GM21786 (cell line): ENCODE results near the gene PHB1.
A peak's percentile ranks its signal among the peaks of the same experiment; 100 is the strongest.

Experiments used
- ATAC-seq: cut with Tn5 transposase; IDR thresholded peaks from one replicate; pipeline ENCODE4 v1.9.1; 2021; ENCODE audit not compliant: unreplicated experiment

The PHB1 gene

GRCh38 chr17:49414622-49415350 lies at the start of gene PHB1:
PHB1 (minus strand) TSS chr17:49414882; CDS start chr17:49413264, 1,618 bp downstream.
- peak; percentile 99 for ATAC-seq

- no peak for ATAC-seq
Measured at GRCh38 chr17:49464049-49464448, 49.4 kb upstream of the PHB1 start.

- ATAC-seq: no peak
Measured at GRCh38 chr17:49461580-49461979, 46.9 kb upstream of the PHB1 start.

- ATAC-seq: no peak
Measured at GRCh38 chr17:49460401-49460800, 45.7 kb upstream of the PHB1 start.

GRCh38 chr17:49459401-49459984 lies 44.8 kb upstream of the PHB1 start:
- ATAC-seq: no peak

GRCh38 chr17:49457564-49458535 lies 43.2 kb upstream of the PHB1 start:
- ATAC-seq: no peak

DNA sequence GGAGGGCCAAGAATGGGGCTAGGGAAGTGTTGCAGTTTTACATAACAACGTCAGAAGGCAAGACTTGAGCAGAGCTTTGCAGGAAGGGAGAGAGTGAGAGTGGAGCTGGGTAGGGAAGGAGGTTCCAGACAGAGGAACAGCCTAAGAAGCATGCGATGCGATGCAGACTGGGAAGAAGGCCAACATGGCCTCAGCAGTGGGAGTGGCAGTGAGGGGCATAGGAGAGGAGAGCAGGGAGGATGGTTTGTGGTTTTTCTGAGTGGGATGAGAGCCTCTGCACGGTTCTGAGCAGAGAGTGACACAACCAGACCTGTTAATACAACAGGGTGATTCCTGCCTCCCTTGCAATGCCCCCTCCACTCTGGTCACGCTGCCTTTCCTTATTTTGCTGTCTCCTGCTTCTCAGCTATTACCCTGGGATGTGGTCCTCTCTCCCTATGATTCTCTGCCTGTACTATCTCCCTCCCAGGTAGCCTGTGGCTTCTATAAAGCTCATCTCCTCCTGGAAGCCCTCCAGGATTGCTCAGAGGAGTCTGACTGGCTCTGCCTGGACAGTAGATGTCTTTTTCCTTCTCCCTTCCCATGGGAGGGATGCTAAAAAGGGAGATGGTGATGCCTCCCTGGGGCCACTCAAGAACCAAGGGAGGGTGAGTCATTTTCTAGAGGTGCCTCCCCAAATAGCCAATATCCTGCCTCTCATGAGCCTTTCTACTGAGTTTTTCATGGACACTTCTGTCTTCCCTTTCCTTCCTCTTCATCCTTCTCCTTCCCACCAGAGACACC lies 41.7 kb upstream of the PHB1 start:
- no peak for ATAC-seq

GRCh38 chr17:49455272-49455861 lies 40.7 kb upstream of the PHB1 start:
- ATAC-seq: no peak

DNA sequence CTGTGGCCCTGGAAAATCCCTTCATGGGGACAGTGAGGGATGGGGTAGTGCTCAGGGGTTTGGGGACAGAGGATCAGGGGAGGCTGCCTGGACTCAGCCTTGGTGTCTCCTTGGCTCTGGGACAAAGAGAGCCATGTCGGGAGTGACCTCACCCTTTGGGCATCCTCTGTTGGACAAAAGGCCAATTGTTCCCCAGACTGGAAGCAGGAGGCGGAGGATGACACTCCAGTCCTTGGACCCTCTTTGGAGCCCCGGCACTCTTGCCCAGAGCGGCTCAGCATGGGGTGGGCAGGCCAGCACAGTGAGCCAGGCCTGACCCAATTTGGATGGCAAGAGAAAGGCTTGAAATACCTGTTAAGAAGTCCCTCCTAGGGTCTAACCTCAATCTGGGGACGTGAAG lies 39.4 kb upstream of the PHB1 start:
- no peak for ATAC-seq

GRCh38 chr17:49452661-49453060 lies 38.0 kb upstream of the PHB1 start:
- ATAC-seq: no peak

DNA sequence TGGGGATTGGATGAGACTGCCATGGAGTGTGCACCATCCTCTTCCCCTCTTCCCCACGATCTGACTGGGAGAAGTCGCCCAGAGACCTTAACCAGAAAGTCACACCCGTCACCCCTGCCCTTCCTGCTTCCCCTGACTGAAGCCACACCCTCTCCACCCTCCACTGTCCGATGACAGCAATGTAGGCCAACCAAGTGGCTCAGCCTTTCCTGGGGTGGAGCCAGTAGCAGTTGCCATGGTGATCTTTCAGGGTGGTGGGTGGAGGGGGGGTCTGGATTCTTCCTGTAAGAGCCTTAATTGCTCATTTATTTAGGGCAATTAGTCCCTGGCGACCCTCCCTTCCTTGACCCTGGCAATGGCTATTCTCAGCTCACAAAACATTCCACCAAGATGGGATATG lies 37.5 kb upstream of the PHB1 start:
- no peak for ATAC-seq

DNA sequence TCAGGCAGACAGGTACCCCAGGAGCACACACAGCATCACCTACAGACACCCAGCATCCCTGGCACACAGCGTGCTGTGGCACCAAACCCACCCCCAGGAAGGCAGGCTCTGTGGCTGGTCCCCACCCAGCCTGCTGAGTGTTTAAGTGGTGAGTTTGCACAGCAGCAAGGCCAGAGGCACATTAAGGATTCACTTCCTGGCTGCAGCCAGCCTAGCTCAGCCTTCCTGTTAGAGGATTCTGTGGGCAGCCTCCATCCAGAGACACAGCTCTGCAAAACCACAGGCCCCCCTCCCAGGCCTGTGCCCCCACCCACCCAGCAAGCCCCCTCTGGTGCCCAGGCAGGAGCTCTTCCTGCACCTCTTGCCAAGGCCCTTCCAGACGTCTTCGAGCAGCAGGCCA lies 36.1 kb upstream of the PHB1 start:
- ATAC-seq: no peak

GRCh38 chr17:49450181-49450580 lies 35.5 kb upstream of the PHB1 start:
- no peak for ATAC-seq

DNA sequence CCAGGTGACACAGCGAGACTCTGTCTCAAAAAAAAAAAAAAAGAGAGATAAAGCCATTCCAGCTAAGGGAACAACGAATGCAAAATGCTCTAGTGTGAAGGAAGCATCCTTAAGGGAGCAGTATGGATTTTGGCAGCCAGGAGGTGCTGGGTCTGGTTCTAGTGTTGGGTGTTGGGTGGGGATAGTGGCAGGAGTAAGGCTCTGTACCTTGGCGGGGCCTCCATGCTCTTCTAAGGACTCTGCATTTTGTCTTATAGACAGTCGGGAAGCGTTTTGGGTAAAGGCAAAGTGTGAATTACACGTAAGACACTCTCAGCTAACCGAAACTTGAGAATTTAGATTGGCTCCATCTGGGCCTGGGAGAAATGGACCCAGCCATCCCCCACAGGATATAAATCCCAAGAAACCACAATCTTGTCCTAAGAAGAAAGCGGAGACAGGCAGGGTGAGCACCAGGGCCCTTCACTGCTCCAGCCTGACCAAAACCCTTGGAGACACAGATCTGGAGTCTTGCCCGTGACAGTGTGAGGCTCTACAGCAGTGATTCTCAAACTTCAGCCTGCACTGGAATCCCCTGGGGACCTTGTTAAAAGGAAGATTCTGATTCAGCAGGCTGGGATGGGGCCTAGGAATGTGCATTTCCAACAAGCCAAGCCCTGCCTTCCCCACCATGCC lies 33.1 kb upstream of the PHB1 start:
- ATAC-seq: no peak

DNA sequence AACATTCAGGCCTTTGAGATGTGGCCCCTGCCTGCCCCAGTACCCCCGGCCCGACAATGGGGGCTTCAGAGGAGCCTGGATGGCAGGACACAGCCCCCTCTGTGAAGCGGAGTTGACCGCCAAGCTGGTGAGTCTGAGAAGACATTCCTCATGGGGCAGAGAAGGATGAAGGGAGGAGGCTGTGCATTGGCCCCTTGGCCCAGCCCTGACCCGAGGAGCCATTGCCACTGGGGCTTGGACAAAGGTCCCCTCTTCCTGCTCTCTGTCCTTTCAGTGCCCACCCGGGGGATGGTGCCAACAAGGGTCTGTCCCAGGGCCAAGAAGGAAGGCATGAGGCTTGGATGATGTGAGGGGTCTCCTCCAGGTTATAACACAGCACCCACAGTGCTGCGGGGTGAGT lies 30.9 kb upstream of the PHB1 start:
- ATAC-seq: no peak

GRCh38 chr17:49444384-49444783 lies 29.7 kb upstream of the PHB1 start:
- no peak for ATAC-seq

GRCh38 chr17:49443862-49444261 lies 29.2 kb upstream of the PHB1 start:
- ATAC-seq: no peak

- ATAC-seq: no peak
Measured at GRCh38 chr17:49442041-49442440, 27.4 kb upstream of the PHB1 start.

DNA sequence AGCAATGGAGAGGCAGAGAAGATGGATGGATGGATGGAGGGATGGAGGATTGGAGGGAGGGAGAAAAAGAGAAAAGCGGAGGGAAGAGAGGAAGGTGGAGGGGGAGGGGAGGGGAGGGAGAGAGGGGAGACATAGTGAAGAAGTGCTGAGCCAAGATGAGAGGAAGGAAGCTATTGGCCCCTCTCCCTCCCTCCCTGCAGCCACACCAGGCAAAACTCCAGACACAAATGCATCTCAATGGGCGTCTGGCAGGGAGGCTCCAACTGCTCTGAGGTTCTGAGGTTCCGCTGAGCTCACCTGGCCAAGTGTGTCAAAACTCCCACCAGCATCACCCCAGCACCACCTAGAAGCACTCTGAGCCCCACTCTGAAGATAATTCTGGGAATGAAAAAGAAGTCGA lies 26.9 kb upstream of the PHB1 start:
- ATAC-seq: no peak

DNA sequence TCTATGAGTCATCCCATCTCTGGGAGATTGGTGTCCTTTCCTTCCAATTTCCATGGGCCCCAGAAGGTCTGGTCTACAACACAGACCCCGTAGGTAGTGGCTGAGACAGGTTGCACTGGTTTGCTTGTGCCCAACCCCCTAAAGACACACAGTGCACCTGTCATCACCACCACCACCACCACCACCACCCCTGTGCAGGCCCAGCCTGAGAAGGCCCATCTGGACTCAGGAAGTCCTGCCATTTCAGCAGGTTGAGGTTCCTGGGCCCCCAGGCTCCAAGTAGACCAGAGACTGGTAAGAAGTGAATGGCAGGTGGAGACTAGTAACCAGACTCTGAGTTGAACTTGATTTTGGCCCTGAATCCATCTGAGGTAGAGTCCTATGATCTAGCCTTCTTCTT lies 25.9 kb upstream of the PHB1 start:
- ATAC-seq: no peak
